PC-3 (cell line): ENCODE data around the gene PLA2G2F.

ENCODE experiments used
- EZH2 ChIP-seq: fragments of 300-600 bp; sonication (generic); IDR thresholded peaks from one replicate; pipeline ENCODE4 v1.6.1; 2017; ENCODE audit warnings: antibody characterized with exemption, mild to moderate bottlenecking, low read length; ENCODE audit not compliant: unreplicated experiment
- EZH2phosphoT487 ChIP-seq: fragments of 300-600 bp; sonication (generic); IDR thresholded peaks from 2 replicates; pipeline ENCODE4 v1.6.1; 2018; ENCODE audit warnings: mild to moderate bottlenecking, antibody characterized with exemption, low read length, borderline replicate concordance
- TF ChIP-seq, protein P1 (sequence below): fragments of 300-600 bp; sonication (generic); conservative IDR thresholded peaks from 2 replicates; pipeline ENCODE4 v1.5.1; 2017; ENCODE audit warnings: antibody characterized with exemption, low read depth, mild to moderate bottlenecking, low read length

DNA sequence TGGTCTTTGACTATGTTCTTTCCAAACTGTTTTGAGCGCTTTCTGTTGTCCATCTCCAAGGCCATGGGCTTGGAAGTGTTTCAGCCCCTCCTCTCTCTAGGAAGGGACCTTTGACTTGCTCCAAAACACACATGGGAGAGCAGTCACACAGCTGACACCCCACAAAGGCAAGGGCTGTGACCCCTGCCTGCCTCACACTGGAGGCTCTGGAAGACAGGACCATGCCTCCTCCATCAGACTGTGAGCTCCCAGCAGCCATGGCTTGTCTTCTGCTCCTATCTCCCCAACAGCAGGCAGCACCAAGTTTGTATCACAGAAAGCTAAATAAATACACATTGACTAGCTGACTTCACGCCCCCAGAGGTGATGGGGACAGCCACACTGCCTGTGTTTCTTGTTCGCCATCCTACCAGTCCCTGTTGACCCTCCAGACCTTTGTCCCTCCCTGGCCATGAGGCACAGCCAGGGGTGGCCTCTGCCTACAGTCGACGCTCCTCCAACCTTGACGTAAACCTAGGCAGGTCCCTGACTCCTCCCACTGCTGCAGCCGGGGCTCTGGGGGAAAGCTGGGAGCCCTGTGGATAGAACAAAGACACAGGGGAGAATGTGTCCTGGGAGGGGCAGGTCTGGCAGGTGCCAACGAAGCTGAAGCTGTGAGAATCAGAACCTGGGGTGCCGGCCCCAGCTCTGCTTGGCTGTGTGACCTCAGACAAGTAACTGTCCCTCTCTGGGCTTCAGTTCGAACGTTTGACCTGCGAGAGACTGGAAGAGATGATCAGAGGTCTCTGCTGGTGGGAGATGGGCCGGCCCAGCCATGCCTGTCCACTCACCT is 4.8 kb downstream of the PLA2G2F start:
- TF ChIP-seq, protein P1, sequence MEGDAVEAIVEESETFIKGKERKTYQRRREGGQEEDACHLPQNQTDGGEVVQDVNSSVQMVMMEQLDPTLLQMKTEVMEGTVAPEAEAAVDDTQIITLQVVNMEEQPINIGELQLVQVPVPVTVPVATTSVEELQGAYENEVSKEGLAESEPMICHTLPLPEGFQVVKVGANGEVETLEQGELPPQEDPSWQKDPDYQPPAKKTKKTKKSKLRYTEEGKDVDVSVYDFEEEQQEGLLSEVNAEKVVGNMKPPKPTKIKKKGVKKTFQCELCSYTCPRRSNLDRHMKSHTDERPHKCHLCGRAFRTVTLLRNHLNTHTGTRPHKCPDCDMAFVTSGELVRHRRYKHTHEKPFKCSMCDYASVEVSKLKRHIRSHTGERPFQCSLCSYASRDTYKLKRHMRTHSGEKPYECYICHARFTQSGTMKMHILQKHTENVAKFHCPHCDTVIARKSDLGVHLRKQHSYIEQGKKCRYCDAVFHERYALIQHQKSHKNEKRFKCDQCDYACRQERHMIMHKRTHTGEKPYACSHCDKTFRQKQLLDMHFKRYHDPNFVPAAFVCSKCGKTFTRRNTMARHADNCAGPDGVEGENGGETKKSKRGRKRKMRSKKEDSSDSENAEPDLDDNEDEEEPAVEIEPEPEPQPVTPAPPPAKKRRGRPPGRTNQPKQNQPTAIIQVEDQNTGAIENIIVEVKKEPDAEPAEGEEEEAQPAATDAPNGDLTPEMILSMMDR: no peak
- TF ChIP-seq EZH2phosphoT487 (no peak), EZH2 (no peak)
